ENCODE results near the gene DRG1. TPM values are rescaled to one million over a fixed set of nuclear protein-coding genes. Genes with fewer than 3 reads are reported as not detected.
"Not testable (repeated sequence)": the region's sequence is repeated elsewhere in the genome, so short reads cannot be mapped to it uniquely, and the experiment has no call there.

The DRG1 gene
- total RNA-seq, 4 donors from 2014 or later, result 57.7 to 67.6 (median 66.3) TPM

GRCh38 chr22:31481129-31481528 lies 81.7 kb downstream of the DRG1 start:
- Histone ChIP-seq H3K4me1 (no peaks in the 10 kb centered on the region), H3K4me3 (replicated peaks in 1 of 3) (no peak overlapping the region), H3K27me3 (no peaks in the 10 kb centered on the region), H3K36me3 (peaks cover 6 to 10% of the 10 kb centered on the region in 2 donors), H3K9me3 (no peaks in the 10 kb centered on the region), H3K27ac (no peak overlapping the region)
- 90 to 99% methylated on average over 3 of the region's 3 CpGs for WGBS, 2 donors
- intact Hi-C loops (cut with DNase I), result no loop called here
- TF ChIP-seq CTCF (IDR thresholded peaks at IDR 0.05) (no peak), POLR2A (IDR thresholded peaks at IDR 0.05) (no peak)
- no peak for DNase-seq

GRCh38 chr22:31482470-31482869 lies 83.1 kb downstream of the DRG1 start:
- not testable (repeated sequence) for H3K4me3 ChIP-seq (replicated peaks in 1 of 3); DNase-seq; H3K27ac ChIP-seq

More at GRCh38 chr22:31482470-31482869, 83.1 kb downstream of the DRG1 start:
- H3K9me3 ChIP-seq; H3K4me1 ChIP-seq; intact Hi-C loops (cut with DNase I); H3K27me3 ChIP-seq: not testable (repeated sequence)
- WGBS, 2 donors, result 93% methylated on average over 8 of the region's 8 CpGs
- H3K36me3 ChIP-seq, result peaks cover 6 to 17% of the 10 kb centered on the region in 2 donors

Small RNAs within 50 kb of the gene (small RNA-seq; reads per million reads assigned to genes)
- gene RNU6-28P (not detected), gene RNU6-338P (not detected)

Other genes with a start within 250 kb of the DRG1 start
- gene RNF185, start 239.4 kb upstream of the DRG1 start, total RNA-seq, result 10 to 100 TPM; 56.0 to 63.1 (median 58.1) TPM
- gene LIMK2, start 187.3 kb upstream of the DRG1 start, total RNA-seq, result 100 to 1,000 TPM in 2 of 4 donors, 10 to 100 TPM in 2; 85.0 to 123 (median 99.4) TPM
- gene PIK3IP1, start 107.1 kb upstream of the DRG1 start, total RNA-seq, result 10 to 100 TPM; 39.8 to 88.4 (median 48.1) TPM
- gene PATZ1, start 53.3 kb upstream of the DRG1 start, total RNA-seq, result 10 to 100 TPM; 33.6 to 54.7 (median 46.1) TPM
- gene EIF4ENIF1, start 90.2 kb downstream of the DRG1 start, total RNA-seq, result 10 to 100 TPM; 15.7 to 21.2 (median 19.2) TPM
- 10 to 100 TPM; 31.1 to 57.6 (median 43.1) TPM for gene SFI1, start 96.9 kb downstream of the DRG1 start, total RNA-seq